ENCODE measurements around the gene KRT6C. TPM values are rescaled to one million over a fixed set of nuclear protein-coding genes. Genes with fewer than 3 reads are reported as not detected.
"Not testable (repeated sequence)": the region's sequence is repeated elsewhere in the genome, so short reads cannot be mapped to it uniquely, and the experiment has no call there.

The KRT6C gene
- total and polyA plus RNA-seq, 2 experiments from 2014 or later, result not detected

DNA sequence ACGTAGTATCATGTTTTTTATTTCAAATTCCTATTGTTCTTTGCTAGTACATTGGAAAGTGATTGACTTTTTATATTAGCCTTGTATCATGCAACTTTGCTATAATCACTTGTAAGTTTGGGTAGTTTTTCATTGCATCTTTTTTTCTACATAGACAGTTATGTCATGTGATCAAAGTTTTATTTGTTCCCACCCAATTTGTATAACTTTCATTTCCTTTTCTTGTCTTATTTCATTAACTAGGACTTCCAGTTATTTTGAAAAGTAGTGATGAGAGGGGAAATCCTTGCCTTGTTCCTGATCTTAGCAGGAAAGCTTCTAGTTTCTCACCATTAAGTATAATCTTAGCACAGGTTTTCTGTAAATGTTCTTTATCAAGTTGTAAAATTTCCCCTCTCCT lies 29.3 kb upstream of the KRT6C start:
- DNase-seq (ENCODE audit: low read depth in 1 of 2, low spot score in 1 of 2), result no peak
- H3K9me3 ChIP-seq (ENCODE audit: low read depth), result no peaks in the 10 kb centered on the region
- H3K4me3 ChIP-seq, result no peak overlapping the region
- TF ChIP-seq, protein P1, sequence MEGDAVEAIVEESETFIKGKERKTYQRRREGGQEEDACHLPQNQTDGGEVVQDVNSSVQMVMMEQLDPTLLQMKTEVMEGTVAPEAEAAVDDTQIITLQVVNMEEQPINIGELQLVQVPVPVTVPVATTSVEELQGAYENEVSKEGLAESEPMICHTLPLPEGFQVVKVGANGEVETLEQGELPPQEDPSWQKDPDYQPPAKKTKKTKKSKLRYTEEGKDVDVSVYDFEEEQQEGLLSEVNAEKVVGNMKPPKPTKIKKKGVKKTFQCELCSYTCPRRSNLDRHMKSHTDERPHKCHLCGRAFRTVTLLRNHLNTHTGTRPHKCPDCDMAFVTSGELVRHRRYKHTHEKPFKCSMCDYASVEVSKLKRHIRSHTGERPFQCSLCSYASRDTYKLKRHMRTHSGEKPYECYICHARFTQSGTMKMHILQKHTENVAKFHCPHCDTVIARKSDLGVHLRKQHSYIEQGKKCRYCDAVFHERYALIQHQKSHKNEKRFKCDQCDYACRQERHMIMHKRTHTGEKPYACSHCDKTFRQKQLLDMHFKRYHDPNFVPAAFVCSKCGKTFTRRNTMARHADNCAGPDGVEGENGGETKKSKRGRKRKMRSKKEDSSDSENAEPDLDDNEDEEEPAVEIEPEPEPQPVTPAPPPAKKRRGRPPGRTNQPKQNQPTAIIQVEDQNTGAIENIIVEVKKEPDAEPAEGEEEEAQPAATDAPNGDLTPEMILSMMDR (IDR thresholded peaks at IDR 0.05; ENCODE audit: low read depth, low read length), result no peak
- H3K36me3 ChIP-seq, result no peaks in the 10 kb centered on the region
- H3K27me3 ChIP-seq, result no peaks in the 10 kb centered on the region
- no peak overlapping the region for H3K27ac ChIP-seq
- no peaks in the 10 kb centered on the region for H3K4me1 ChIP-seq (ENCODE audit: low read depth)

- TF ChIP-seq, protein P1 (IDR thresholded peaks at IDR 0.05; ENCODE audit: low read depth, low read length), result no peak
- no peaks in the 10 kb centered on the region for H3K9me3 ChIP-seq (ENCODE audit: low read depth)
- H3K36me3 ChIP-seq, result no peaks in the 10 kb centered on the region
- no peak for DNase-seq (ENCODE audit: low read depth in 1 of 2, low spot score in 1 of 2)
- H3K27ac ChIP-seq, result no peak overlapping the region
- no peaks in the 10 kb centered on the region for H3K4me1 ChIP-seq (ENCODE audit: low read depth)
- no peak overlapping the region for H3K4me3 ChIP-seq
- H3K27me3 ChIP-seq, result no peaks in the 10 kb centered on the region
Measured at GRCh38 chr12:52501490-52501889, 27.9 kb upstream of the KRT6C start.

DNA sequence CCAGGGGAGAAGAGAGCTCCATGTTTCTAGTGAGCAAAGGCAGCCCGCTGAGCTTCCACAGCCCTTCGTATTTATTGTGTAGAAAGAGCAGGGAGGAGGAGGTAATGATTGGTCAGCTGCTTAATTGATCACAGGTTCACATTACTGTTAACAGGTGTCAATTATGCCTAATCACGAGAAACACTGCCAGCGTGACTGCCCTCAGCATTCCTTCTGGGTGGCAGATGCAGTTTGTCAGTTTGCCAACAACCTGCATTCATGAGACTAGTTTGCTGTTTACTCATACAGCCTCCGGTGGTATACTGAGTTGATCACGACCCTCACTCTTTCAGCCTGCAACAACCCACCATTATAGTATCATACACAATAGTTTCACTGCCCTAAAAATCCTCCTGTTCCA lies 27.0 kb upstream of the KRT6C start:
- not testable (repeated sequence) for H3K27ac ChIP-seq

DNA sequence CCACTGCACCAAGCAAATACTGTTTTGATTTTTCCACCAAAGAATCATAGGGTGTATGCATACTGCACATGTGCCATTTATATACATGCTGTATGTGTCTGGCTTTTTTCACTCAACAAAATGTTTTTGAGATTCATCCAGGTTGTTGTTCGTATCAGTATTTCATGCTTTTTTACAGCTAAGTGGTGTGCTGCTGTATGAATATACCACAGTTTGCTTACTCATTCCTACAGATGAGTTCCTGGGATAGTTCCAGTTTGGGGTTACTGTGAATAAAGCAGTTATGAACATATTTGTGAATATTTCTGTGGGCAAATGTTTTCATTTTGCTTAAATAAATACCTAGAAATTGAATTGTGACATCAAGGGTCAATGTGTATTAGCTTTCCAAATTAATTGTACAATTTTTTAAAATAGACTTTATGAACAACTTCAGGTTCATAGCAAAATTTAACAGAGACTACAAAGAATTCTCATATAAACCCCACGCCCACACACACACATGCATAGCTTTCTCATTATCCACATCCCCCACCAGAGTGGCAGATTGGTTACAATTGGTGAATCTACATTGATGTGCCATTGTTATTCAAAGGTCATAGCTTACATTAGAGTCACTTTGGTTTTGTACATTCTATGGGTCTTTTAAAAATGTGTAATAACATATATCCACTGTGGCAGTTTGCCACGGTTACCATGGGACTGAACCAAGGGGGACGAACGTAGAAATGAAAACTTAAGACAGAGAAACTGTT lies 26.4 kb upstream of the KRT6C start:
- no peak overlapping the region for H3K27ac ChIP-seq
- TF ChIP-seq, protein P1 (IDR thresholded peaks at IDR 0.05; ENCODE audit: low read depth, low read length), result no peak
- H3K4me3 ChIP-seq, result no peak overlapping the region
- DNase-seq (ENCODE audit: low read depth in 1 of 2, low spot score in 1 of 2), result peak in 1 of 2 donors; percentile 38
- no peaks in the 10 kb centered on the region for H3K27me3 ChIP-seq
- H3K4me1 ChIP-seq (ENCODE audit: low read depth), result peaks cover 7% of the 10 kb centered on the region
- H3K9me3 ChIP-seq (ENCODE audit: low read depth), result no peaks in the 10 kb centered on the region
- no peaks in the 10 kb centered on the region for H3K36me3 ChIP-seq

More for the DNA sequence above, 27.0 kb upstream of the KRT6C start:
- H3K36me3 ChIP-seq; DNase-seq (ENCODE audit: low read depth in 1 of 2, low spot score in 1 of 2); H3K27me3 ChIP-seq; H3K4me3 ChIP-seq; H3K9me3 ChIP-seq (ENCODE audit: low read depth); H3K4me1 ChIP-seq (ENCODE audit: low read depth): not testable (repeated sequence)

DNA sequence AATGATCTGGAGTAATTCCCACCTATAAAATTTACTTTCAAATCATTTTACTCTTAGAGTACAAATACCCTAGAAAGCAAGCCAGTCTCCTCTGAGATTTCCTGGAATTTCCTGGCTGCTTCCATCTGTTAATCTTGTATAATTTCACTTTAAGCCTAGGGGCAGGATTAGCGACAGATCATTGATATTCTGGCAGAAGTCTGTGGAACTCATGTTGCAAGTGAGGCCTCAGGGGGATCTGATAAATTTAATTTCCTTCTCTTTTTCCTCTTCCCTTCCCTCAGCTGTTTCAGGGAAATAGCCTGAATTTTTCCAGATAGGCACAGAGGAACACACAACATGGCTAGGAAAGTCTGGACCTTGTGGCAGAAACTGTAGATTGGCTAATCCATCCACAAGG lies 25.3 kb upstream of the KRT6C start:
- no peaks in the 10 kb centered on the region for H3K36me3 ChIP-seq
- H3K27ac ChIP-seq, result no peak overlapping the region
- no peak for DNase-seq (ENCODE audit: low read depth in 1 of 2, low spot score in 1 of 2)
- H3K4me3 ChIP-seq, result no peak overlapping the region
- no peaks in the 10 kb centered on the region for H3K9me3 ChIP-seq (ENCODE audit: low read depth)
- H3K4me1 ChIP-seq (ENCODE audit: low read depth), result peaks cover 7% of the 10 kb centered on the region
- H3K27me3 ChIP-seq, result no peaks in the 10 kb centered on the region
- TF ChIP-seq, protein P1 (IDR thresholded peaks at IDR 0.05; ENCODE audit: low read depth, low read length), result no peak

DNA sequence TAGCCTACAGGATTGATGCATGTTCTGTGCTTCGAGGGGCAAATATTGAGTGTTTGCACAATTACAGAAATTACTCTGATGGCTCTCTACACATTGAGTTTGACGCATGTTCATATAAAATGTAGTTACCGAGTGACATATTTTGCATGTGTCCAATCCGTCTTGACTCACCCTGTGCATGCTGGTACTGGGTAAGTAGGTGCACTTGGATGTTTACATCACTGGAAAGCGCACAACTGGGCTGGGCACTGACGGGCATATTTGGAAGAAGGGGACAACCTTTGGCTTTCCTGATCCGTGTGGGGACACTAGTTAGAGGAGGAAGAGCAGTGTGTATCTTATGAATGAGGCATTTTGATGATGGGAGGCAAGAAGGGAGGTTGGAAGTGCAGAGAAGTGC lies 24.4 kb upstream of the KRT6C start:
- Histone ChIP-seq H3K4me1 (ENCODE audit: low read depth) (peaks cover 7% of the 10 kb centered on the region), H3K27me3 (no peaks in the 10 kb centered on the region), H3K36me3 (no peaks in the 10 kb centered on the region), H3K27ac (no peak overlapping the region), H3K9me3 (ENCODE audit: low read depth) (no peaks in the 10 kb centered on the region), H3K4me3 (no peak overlapping the region)
- DNase-seq (ENCODE audit: low read depth in 1 of 2, low spot score in 1 of 2), result no peak
- TF ChIP-seq, protein P1 (IDR thresholded peaks at IDR 0.05; ENCODE audit: low read depth, low read length), result no peak
